ENCODE results near the gene GSDMA. TPM values are rescaled to one million over a fixed set of nuclear protein-coding genes. Genes with fewer than 3 reads are reported as not detected.

GSDMA gene
- total RNA-seq, 1 donor from 2014 or later = not detected

DNA sequence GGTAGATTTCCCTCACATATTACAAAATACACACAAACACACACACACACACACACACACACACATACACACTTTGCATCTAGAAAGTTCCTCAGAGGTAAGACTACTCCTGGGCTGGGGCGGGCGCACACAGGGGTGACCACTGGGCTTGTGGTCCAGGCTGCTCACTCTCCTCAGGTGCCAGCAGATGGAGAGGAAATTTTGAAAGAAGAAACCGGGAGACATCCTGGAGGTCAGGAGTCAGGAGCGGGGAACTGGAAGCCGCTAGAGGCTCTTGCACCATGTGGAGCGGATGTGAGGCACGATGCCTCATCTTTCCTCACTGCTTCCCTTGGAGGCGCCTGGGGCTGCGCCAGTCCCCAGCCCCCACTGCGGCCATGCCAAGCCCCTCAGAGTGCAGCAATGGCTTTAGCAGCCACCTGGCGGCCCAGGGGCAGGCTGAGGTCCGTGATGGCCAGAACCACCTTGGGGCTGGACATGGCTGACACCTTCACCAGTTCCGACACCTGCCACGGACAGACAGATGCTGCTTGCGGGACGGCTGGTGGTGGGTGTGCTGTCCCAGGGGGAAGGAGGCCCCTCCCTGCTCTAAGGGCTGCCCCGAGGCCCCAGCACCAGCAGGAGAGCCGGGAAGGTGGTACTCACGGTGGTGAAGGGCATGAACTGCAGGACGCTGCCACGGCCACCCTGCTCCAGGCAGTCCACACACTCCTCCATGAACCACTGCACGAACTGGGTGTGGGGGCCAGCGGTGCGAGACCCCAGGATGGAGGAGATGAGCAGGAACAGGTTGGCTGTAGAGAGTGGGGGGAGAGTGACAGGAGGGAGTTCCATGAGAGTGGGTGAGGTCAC lies 56.6 kb downstream of the GSDMA start:
- Mint-ChIP-seq H3K36me3 (ENCODE audit: low read depth) (peaks cover 2% of the 10 kb centered on the region), H3K27ac (ENCODE audit: unreplicated experiment) (no peak overlapping the region), H3K4me1 (peaks cover 6% of the 10 kb centered on the region), H3K4me3 (no peak overlapping the region), H3K27me3 (ENCODE audit: low read depth) (no peaks in the 10 kb centered on the region), H3K9me3 (no peaks in the 10 kb centered on the region)
- no peak for DNase-seq (ENCODE audit: low read depth, low spot score)
- TF ChIP-seq, protein P1, sequence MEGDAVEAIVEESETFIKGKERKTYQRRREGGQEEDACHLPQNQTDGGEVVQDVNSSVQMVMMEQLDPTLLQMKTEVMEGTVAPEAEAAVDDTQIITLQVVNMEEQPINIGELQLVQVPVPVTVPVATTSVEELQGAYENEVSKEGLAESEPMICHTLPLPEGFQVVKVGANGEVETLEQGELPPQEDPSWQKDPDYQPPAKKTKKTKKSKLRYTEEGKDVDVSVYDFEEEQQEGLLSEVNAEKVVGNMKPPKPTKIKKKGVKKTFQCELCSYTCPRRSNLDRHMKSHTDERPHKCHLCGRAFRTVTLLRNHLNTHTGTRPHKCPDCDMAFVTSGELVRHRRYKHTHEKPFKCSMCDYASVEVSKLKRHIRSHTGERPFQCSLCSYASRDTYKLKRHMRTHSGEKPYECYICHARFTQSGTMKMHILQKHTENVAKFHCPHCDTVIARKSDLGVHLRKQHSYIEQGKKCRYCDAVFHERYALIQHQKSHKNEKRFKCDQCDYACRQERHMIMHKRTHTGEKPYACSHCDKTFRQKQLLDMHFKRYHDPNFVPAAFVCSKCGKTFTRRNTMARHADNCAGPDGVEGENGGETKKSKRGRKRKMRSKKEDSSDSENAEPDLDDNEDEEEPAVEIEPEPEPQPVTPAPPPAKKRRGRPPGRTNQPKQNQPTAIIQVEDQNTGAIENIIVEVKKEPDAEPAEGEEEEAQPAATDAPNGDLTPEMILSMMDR (conservative IDR thresholded peaks at IDR 0.05) = no peak

DNA sequence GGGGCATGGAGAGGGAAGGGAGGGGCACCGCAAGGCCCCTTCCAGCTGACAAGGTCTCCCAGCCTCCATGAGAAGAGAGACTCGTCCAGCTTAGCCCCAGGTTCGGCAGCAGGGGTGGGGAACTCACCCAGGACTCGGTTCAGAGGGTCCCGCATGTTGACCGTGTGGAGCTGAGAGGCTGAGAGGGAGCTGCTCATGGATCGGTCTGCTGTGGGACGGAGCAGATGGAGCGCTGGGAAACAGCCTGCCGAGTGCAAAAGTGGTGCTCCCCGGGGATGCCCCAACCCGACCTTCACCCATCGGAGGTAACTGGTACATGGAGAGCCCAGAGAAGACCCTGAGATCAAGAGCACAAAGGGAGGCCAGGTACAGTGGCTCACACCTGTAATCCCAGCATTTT lies 57.3 kb downstream of the GSDMA start:
- Mint-ChIP-seq H3K36me3 (ENCODE audit: low read depth) (peaks cover 2% of the 10 kb centered on the region), H3K27ac (ENCODE audit: unreplicated experiment) (no peak overlapping the region), H3K4me1 (peaks cover 6% of the 10 kb centered on the region), H3K27me3 (ENCODE audit: low read depth) (no peaks in the 10 kb centered on the region), H3K4me3 (no peak overlapping the region), H3K9me3 (no peaks in the 10 kb centered on the region)
- DNase-seq (ENCODE audit: low read depth, low spot score) = no peak
- TF ChIP-seq, protein P1 (conservative IDR thresholded peaks at IDR 0.05) = no peak

DNA sequence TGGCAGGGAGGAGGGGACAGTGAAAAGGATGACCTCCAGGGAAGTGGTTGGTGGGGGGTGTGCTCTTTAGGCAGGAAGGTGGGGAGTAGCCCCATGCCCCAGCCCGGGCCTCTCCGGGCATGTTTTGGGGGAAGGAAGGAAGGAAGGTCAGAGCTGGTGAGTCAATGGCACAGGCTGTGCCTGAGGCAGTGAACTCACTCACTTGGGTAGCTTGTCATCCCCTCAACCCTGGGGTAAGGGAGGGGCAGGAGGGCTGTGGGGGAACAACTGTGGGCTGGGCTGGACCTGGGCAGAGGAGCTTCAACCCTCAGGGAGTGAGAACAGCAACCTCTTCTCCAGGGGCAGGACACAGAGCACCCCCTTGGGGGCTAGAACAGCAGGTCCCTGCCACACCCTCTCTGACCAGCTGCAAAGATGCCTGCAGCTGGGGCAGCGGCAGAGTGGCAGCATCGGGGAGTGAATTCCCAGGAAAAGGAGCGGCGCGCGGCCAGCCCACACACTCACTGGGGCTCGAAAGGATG lies 58.7 kb downstream of the GSDMA start:
- Mint-ChIP-seq H3K4me3 (no peak overlapping the region), H3K36me3 (ENCODE audit: low read depth) (peaks cover 10% of the 10 kb centered on the region)

DNA sequence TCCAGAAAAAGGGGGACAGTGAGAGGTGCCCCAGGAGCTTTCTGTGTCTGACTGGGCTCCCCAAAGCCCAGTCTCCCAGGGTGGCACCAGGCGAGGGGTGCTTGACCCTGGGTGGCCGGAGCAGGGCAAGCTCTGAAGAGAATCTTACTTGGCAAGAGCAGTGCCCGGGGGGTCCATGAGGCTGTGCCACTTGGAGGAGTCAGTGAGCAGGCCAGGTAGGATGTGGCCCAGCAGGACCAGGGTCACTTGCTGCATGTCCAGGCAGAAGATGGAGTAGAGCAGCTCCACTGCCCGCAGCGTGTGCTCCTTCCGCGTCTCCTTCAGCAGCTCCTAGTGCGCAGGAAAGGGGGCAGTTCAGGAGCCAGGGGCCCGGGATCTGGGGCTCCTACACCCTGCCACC lies 59.7 kb downstream of the GSDMA start:
- no peaks in the 10 kb centered on the region for H3K27me3 Mint-ChIP-seq (ENCODE audit: low read depth)
- TF ChIP-seq, protein P1 (conservative IDR thresholded peaks at IDR 0.05) = no peak
- peaks cover 10% of the 10 kb centered on the region for H3K36me3 Mint-ChIP-seq (ENCODE audit: low read depth)
- H3K4me1 Mint-ChIP-seq = peaks cover 6% of the 10 kb centered on the region
- H3K27ac Mint-ChIP-seq (ENCODE audit: unreplicated experiment) = no peak overlapping the region
- H3K9me3 Mint-ChIP-seq = no peaks in the 10 kb centered on the region
- no peak for DNase-seq (ENCODE audit: low read depth, low spot score)
- no peak overlapping the region for H3K4me3 Mint-ChIP-seq

More for the DNA sequence above, 58.7 kb downstream of the GSDMA start:
- Mint-ChIP-seq H3K27me3 (ENCODE audit: low read depth) (no peaks in the 10 kb centered on the region), H3K9me3 (no peaks in the 10 kb centered on the region), H3K27ac (ENCODE audit: unreplicated experiment) (peak overlapping the region; percentile 78), H3K4me1 (peaks cover 6% of the 10 kb centered on the region)
- TF ChIP-seq, protein P1 (conservative IDR thresholded peaks at IDR 0.05) = no peak
- no peak for DNase-seq (ENCODE audit: low read depth, low spot score)

DNA sequence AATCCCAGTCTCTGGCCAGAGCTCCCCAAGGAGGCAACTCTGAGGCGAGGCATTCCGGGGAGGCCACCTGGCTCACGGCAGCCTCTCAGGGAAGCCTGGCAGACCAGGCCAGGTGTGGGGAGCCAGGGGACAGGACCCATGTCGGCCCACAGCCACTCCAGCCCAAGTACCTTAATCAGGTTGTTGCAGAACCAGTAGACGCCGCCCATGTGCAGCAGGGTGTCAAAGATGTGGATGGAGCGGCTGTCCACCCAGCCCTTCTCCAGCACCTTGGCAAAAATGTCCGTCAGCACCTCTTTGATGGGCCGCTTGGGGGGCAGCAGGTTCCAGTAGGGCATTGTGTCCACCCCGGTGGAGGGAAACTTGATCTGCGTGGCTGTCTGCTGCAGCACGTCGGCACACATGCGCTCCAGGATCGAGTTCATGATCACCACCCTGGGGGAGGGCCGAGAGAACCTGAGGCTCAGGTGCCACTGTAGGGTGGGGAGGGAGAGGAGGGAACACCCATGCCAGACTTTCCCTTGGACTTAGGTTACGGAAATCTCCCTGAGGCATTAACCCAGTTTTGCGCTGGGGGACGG lies 60.2 kb downstream of the GSDMA start:
- DNase-seq (ENCODE audit: low read depth, low spot score) = no peak
- no peaks in the 10 kb centered on the region for H3K9me3 Mint-ChIP-seq

More for the DNA sequence above, 60.2 kb downstream of the GSDMA start:
- H3K36me3 Mint-ChIP-seq (ENCODE audit: low read depth) = peaks cover 10% of the 10 kb centered on the region
- H3K4me3 Mint-ChIP-seq = no peak overlapping the region
- TF ChIP-seq, protein P1 (conservative IDR thresholded peaks at IDR 0.05) = no peak
- peaks cover 6% of the 10 kb centered on the region for H3K4me1 Mint-ChIP-seq
- H3K27me3 Mint-ChIP-seq (ENCODE audit: low read depth) = no peaks in the 10 kb centered on the region
- H3K27ac Mint-ChIP-seq (ENCODE audit: unreplicated experiment) = no peak overlapping the region
